Prostate gland (tissue), 2 donors: ENCODE results near the gene BMP7. TPM values are rescaled to one million over a fixed set of nuclear protein-coding genes. Genes with fewer than 3 reads are reported as not detected.

Source experiments
- DNase-seq: peaks from one replicate; pipeline ENCODE4 v3.0.0-alpha.2; 2019; ENCODE audit warnings: low spot score
- H3K27ac ChIP-seq, 2 donors: fragments of 200-600 bp; sonication (generic); 2 replicates each; pipeline ENCODE4 v1.5.1; 2017 to 2019
- H3K27me3 ChIP-seq: fragments of 200-600 bp; sonication (generic); replicated peaks from 2 replicates; pipeline ENCODE4 v1.5.1; 2019; ENCODE audit not compliant: insufficient read depth
- H3K36me3 ChIP-seq, 2 donors: fragments of 200-600 bp; sonication (generic); 1 replicate in 1 of 2; 2 replicates in 1 of 2; pipeline versions ENCODE4 v1.5.1 to v1.8.1; 2017 to 2019
- H3K4me1 ChIP-seq: fragments of 200-600 bp; sonication (generic); replicated peaks from 2 replicates; pipeline ENCODE4 v1.5.1; 2019
- H3K4me3 ChIP-seq, 2 donors: fragments of 200-600 bp; sonication (generic); 2 replicates each; pipeline ENCODE4 v1.5.1; 2017 to 2019
- H3K9me3 ChIP-seq: fragments of 200-600 bp; sonication (generic); 2 replicates; pipeline ENCODE4 v1.5.1; 2017
- CTCF ChIP-seq, 4 experiments: fragments of 200-600 bp in 2 of 4; fragments of 450-650 bp in 2 of 4; sonication (generic) in 2 of 4; IDR thresholded peaks; 1 replicate in 3 of 4; 2 replicates in 1 of 4; pipeline ENCODE4 v1.5.1; 2016 to 2019; ENCODE audit warnings: antibody characterized with exemption in 4 of 4, mild to moderate bottlenecking in 2 of 4, moderate library complexity in 2 of 4
- POLR2A ChIP-seq: fragments of 450-650 bp; IDR thresholded peaks from one replicate; pipeline ENCODE4 v1.6.1; 2016; ENCODE audit warnings: antibody characterized with exemption, mild to moderate bottlenecking
- POLR2AphosphoS5 ChIP-seq: sonication (generic); formaldehyde crosslinking; IDR thresholded peaks from one replicate; pipeline ENCODE4 v1.6.1; 2017; ENCODE audit warnings: antibody characterized with exemption
- WGBS: methylation state at CpG from one replicate; pipeline ENCODE4 v1.1.5; 2018; 5-methylcytosine and 5-hydroxymethylcytosine counted together
- intact Hi-C: fragments of 100-400 bp; cut with DNase I; formaldehyde crosslinking; loops from one replicate; pipeline ENCODE4 v1.14.2; 2022
- total RNA-seq, 2 donors: library from RNA; depleted of rRNA; stranded (reverse); fragments of >200 nt; gene quantifications; one replicate each; pipeline ENCODE4 v1.1.0, GENCODE V29; 2016

The BMP7 gene
- total RNA-seq, 2 donors from 2014 or later: 10.5 to 16.8 TPM

DNA sequence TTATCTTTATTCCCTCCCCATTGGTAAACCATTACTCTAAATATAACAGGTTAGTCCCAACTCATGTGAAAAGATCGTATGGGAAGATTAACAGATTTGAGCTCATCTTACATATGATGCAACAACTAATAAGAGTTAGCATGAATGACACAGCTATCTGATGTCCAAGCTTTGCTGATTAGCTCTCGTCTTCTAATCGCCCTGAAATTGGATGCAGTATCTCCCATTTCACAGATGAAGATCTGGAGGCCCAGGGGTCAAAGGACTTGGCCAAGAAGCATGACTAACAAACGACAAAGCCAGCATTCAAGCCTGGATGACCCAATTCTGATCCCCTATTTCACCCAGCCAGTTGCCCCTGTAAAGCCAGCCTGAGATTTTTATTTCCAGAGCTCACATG lies 8.4 kb upstream of the BMP7 start:
- WGBS: 75% methylated on average over 4 of the region's 4 CpGs
- Histone ChIP-seq H3K27me3 (no peaks in the 10 kb centered on the region), H3K27ac (no peak overlapping the region), H3K9me3 (no peaks in the 10 kb centered on the region), H3K4me3 (no peak overlapping the region), H3K4me1 (no peaks in the 10 kb centered on the region), H3K36me3 (no peaks in the 10 kb centered on the region)
- TF ChIP-seq CTCF (IDR thresholded peaks at IDR 0.05) (no peak), POLR2A (no peak), POLR2AphosphoS5 (no peak)
- no peak for DNase-seq
- intact Hi-C loops: no loop called here

DNA sequence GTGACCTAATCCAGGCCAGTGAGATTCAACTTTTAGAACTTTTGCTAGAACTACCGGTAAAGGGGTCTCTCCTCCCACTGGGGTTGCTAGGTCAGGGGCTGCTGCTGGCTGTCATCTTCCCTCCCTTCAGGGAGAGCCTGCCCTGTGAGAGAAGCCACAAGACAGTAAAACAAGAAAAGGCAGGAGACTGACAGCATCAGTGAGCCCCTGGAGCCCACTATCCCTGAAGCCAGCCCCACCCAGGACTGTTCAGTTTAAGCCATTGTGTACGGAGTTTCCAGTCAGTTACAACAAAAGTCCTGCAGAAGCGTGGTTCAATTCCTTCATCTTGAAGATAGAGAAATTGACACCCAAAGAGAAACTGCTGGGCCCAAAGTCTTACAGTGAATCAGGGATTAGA lies 7.9 kb upstream of the BMP7 start:
- H3K36me3 ChIP-seq: no peaks in the 10 kb centered on the region
- intact Hi-C loops: no loop called here
- H3K27ac ChIP-seq: no peak overlapping the region
- no peak overlapping the region for H3K4me3 ChIP-seq
- WGBS: 97% methylated on average over 3 of the region's 3 CpGs
- DNase-seq: no peak
- H3K4me1 ChIP-seq: no peaks in the 10 kb centered on the region
- H3K27me3 ChIP-seq: no peaks in the 10 kb centered on the region
- TF ChIP-seq POLR2A: no peak
- no peak for TF ChIP-seq CTCF (IDR thresholded peaks at IDR 0.05)
- no peak for TF ChIP-seq POLR2AphosphoS5
- no peaks in the 10 kb centered on the region for H3K9me3 ChIP-seq

DNA sequence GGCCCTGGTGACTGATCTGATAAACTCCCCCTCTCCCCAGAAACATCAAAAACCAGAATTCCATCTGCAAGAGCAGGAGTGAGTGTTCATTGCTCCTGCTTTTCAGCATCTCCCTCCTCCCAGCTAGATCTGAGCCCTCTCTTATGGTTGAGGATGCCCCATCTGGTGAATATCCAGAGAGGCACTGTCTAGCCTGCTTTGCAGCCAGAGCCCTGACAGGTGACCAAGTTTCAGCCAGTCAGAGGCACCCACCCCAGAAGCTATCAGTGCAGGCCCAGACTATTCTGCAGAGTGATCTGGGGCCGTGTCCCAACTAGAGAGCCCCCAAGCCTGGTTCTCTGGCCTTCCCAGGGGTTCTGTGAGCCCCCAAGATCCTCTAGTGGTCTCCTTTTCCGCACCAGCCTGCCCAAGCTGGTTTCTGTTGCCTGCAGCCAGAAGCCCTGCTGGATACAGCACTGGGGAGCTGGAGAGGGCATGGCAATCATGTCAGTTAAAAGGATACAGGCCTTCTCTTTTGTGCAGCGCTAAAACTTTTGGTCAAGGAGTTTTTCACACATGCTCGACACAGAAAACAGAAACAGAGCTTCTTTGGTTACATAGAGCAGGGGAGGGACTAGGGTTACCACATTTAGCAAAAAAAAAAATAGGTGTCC lies 6.6 kb upstream of the BMP7 start:
- H3K36me3 ChIP-seq: no peaks in the 10 kb centered on the region
- no peak overlapping the region for H3K27ac ChIP-seq
- H3K4me3 ChIP-seq: no peak overlapping the region
- H3K4me1 ChIP-seq: no peaks in the 10 kb centered on the region
- DNase-seq: no peak
- intact Hi-C loops: no loop called here
- H3K27me3 ChIP-seq: no peaks in the 10 kb centered on the region
- 73% methylated on average over 4 of the region's 4 CpGs for WGBS
- no peaks in the 10 kb centered on the region for H3K9me3 ChIP-seq
- TF ChIP-seq POLR2AphosphoS5 (no peak), POLR2A (no peak), CTCF (IDR thresholded peaks at IDR 0.05) (no peak)

- no peaks in the 10 kb centered on the region for H3K36me3 ChIP-seq
- H3K9me3 ChIP-seq: no peaks in the 10 kb centered on the region
- H3K4me3 ChIP-seq: no peak overlapping the region
- H3K27me3 ChIP-seq: no peaks in the 10 kb centered on the region
- no peak for DNase-seq
- 68% methylated on average over 10 of the region's 10 CpGs for WGBS
- no peak overlapping the region for H3K27ac ChIP-seq
- peaks cover 5% of the 10 kb centered on the region for H3K4me1 ChIP-seq
- intact Hi-C loops: no loop called here
- no peak for TF ChIP-seq POLR2A
- TF ChIP-seq POLR2AphosphoS5: no peak
- TF ChIP-seq CTCF (IDR thresholded peaks at IDR 0.05): no peak
These were observed 4.0 kb upstream of the BMP7 start for GRCh38 chr20:57270204-57270984.
